ENCODE data around the gene ZNF580. TPM values are rescaled to one million over a fixed set of nuclear protein-coding genes. Genes with fewer than 3 reads are reported as not detected.
A peak's percentile ranks its signal among the peaks of the same experiment; 100 is the strongest.

The ZNF580 gene
- total and polyA plus RNA-seq, 7 donors: 10.4 to 45.5 (median 24.0) TPM

DNA sequence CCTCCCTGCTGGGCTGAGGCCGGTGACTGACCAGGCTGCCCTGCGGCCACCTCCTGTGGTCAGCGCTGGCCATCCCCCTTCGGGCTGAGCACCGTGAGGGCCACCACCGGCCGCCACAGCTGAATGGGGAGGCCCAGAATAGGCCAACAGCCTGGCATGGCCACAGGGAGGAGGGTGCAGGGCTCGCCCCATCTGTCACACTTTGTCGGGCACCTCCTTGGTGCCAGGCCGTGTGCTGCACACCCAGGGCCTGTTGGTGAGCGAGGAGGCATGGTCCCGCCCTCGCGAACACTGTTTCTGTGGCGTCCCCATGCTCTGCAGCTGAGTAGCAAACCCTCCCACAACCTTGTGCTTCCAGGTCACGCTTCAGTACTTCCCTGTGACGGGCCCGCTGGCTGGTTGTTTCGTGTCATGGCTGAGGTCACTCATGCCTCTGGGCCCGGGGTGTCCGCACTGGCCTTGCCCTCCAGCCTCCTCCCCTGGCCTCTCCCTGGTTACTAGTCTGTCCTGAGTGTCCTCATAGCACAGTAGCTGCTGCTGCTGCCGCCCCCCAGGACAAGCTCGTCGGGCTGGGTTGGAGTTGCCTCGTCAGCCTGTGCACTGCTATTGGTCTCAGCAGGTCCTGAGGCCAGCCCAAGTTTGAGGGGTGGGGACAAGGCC lies 49.4 kb downstream of the ZNF580 start:
- Histone ChIP-seq H3K27me3 (no peaks in the 10 kb centered on the region), H3K4me3 (no peak overlapping the region), H3K9me3 (no peaks in the 10 kb centered on the region), H3K27ac (no peak overlapping the region), H3K4me1 (peaks cover 0 to 7% (median 0%) of the 10 kb centered on the region in 4 donors), H3K36me3 (peaks cover 42 to 98% (median 64%) of the 10 kb centered on the region in 4 donors)
- 93 to 96% methylated on average over 25 of the region's 25 CpGs for WGBS, 2 donors
- DNase-seq: peak; percentile 58
- intact Hi-C loops (cut with DNase I): no loop called here
- no peak for TF ChIP-seq EP300 (IDR thresholded peaks at IDR 0.05)
- TF ChIP-seq, protein P1, sequence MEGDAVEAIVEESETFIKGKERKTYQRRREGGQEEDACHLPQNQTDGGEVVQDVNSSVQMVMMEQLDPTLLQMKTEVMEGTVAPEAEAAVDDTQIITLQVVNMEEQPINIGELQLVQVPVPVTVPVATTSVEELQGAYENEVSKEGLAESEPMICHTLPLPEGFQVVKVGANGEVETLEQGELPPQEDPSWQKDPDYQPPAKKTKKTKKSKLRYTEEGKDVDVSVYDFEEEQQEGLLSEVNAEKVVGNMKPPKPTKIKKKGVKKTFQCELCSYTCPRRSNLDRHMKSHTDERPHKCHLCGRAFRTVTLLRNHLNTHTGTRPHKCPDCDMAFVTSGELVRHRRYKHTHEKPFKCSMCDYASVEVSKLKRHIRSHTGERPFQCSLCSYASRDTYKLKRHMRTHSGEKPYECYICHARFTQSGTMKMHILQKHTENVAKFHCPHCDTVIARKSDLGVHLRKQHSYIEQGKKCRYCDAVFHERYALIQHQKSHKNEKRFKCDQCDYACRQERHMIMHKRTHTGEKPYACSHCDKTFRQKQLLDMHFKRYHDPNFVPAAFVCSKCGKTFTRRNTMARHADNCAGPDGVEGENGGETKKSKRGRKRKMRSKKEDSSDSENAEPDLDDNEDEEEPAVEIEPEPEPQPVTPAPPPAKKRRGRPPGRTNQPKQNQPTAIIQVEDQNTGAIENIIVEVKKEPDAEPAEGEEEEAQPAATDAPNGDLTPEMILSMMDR (IDR thresholded peaks at IDR 0.05): no peak
- TF ChIP-seq POLR2A (IDR thresholded peaks at IDR 0.05): no peak
- TF ChIP-seq POLR2AphosphoS5 (IDR thresholded peaks at IDR 0.05): no peak

DNA sequence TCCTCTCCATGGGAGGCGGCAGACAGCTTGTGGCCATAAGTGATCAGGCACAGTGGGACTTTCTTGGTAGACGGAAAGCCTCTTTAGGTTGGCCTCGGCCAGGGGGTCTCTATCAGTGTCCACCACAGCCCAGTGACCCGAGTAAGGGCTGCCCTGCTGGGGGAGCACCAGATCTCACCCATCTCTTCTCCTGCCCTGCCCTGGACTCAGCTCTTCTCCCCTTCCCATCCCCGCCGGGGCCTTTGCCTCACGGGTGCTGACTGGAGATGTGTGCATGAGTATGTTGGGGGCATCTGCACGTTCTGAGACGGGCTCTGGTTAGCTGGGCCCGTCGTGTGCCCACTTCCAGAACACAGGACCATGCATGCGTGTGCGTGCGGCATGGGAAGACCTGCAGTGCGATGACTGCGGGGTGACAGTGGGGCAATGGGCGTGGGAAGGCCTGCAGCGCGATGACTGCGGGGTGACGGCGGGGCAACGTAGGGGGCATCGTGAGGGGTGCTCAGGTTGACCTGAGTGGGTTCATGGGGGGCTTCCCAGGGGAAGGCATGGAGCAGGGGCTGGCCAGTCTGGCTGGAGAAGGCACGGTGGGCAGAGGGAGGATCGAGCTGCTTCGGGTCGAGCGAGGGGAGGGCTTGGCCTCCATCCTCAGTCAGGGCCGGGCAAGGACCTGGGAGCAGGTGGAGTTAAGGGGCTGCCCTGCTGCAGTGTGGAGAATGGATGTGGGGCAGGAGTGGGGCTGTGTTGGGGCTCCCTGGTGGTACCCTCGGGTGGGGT lies 50.2 kb downstream of the ZNF580 start:
- H3K4me1 ChIP-seq: peaks cover 0 to under 1% (median 0%) of the 10 kb centered on the region in 4 donors
- H3K4me3 ChIP-seq: no peak overlapping the region
- no peaks in the 10 kb centered on the region for H3K27me3 ChIP-seq
- no peak for TF ChIP-seq EP300 (IDR thresholded peaks at IDR 0.05)
- TF ChIP-seq, protein P1 (IDR thresholded peaks at IDR 0.05): no peak
- TF ChIP-seq POLR2AphosphoS5 (IDR thresholded peaks at IDR 0.05): no peak
- no peak for TF ChIP-seq POLR2A (IDR thresholded peaks at IDR 0.05)
- H3K27ac ChIP-seq: no peak overlapping the region
- WGBS, 2 donors: 93 to 94% methylated on average over 31 of the region's 31 CpGs
- peaks cover 36 to 98% (median 61%) of the 10 kb centered on the region in 4 donors for H3K36me3 ChIP-seq
- no peaks in the 10 kb centered on the region for H3K9me3 ChIP-seq
- intact Hi-C loops (cut with DNase I): no loop called here
- DNase-seq: peak; percentile 56

DNA sequence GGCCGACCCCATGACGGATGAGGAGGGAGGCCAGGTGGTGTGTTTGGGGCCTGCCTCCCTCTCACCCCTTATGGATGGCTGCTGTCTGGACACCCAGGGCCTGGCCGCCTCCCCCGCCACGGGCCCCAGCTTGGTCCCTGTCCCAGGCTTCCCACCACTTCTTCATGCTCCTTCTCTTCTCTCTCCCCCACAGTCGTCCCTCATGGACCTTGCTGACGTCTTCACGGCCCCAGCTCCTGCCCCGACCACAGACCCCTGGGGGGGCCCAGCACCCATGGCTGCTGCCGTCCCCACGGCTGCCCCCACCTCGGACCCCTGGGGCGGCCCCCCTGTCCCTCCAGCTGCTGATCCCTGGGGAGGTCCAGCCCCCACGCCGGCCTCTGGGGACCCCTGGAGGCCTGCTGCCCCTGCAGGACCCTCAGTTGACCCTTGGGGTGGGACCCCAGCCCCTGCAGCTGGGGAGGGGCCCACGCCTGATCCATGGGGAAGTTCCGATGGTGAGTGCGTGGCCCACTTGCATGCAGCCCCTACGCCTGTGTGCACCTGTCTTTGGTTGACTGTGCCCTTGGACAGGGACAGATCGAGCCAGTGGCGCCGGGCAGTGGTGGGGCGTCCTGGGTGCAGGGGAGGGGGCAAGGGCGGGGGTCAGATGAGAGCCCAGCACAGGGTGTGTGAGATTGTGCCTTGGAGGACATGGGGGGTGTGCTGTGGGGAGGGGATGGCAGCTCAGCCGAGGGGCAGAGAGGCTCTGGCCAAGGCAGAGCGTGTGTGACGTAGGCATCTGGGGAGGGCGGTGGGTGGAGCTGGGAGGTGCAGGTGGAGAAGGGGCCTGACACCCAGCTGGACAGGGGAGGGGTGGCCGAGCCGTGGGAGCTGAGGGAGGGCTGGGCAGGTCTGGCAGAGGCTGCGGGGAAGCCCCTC lies 51.0 kb downstream of the ZNF580 start:
- intact Hi-C loops (cut with DNase I): no loop called here
- no peaks in the 10 kb centered on the region for H3K9me3 ChIP-seq
- DNase-seq: peak; percentile 56
- H3K27ac ChIP-seq: no peak overlapping the region
- TF ChIP-seq POLR2AphosphoS5 (IDR thresholded peaks at IDR 0.05) (no peak), POLR2A (IDR thresholded peaks at IDR 0.05) (no peak), EP300 (IDR thresholded peaks at IDR 0.05) (no peak)
- TF ChIP-seq, protein P1 (IDR thresholded peaks at IDR 0.05): no peak
- H3K4me1 ChIP-seq: no peaks in the 10 kb centered on the region
- 92 to 94% methylated on average over 31 of the region's 31 CpGs for WGBS, 2 donors
- peaks cover 36 to 98% (median 60%) of the 10 kb centered on the region in 4 donors for H3K36me3 ChIP-seq
- H3K27me3 ChIP-seq: no peaks in the 10 kb centered on the region
- no peak overlapping the region for H3K4me3 ChIP-seq

DNA sequence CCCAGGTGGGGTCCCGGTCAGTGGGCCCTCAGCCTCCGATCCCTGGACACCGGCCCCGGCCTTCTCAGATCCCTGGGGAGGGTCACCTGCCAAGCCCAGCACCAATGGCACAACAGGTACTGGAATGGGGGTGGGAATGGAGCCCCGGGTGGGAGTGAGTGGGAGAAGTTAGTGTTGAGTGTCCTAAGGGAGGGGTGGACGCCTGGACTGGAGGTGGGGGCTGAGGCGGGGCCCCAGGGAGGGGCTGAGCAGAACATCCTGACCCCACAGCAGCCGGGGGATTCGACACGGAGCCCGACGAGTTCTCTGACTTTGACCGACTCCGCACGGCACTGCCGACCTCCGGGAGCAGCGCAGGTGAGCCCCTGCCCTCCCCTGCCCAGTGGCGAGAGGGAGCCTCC lies 51.9 kb downstream of the ZNF580 start:
- peaks cover 36 to 99% (median 58%) of the 10 kb centered on the region in 4 donors for H3K36me3 ChIP-seq
- no peaks in the 10 kb centered on the region for H3K4me1 ChIP-seq
- WGBS, 2 donors: 94 to 95% methylated on average over 19 of the region's 19 CpGs
- DNase-seq: peak; percentile 56
- H3K4me3 ChIP-seq: no peak overlapping the region
- H3K9me3 ChIP-seq: no peaks in the 10 kb centered on the region
- no peak overlapping the region for H3K27ac ChIP-seq
- TF ChIP-seq POLR2A (IDR thresholded peaks at IDR 0.05) (no peak), EP300 (IDR thresholded peaks at IDR 0.05) (no peak), POLR2AphosphoS5 (IDR thresholded peaks at IDR 0.05) (no peak)
- intact Hi-C loops (cut with DNase I): no loop called here
- no peaks in the 10 kb centered on the region for H3K27me3 ChIP-seq

Other genes starting within 250 kb of the ZNF580 start
- 10 to 100 TPM; 11.8 to 23.9 (median 14.8) TPM for gene UBE2S, start 233.2 kb upstream of the ZNF580 start, total RNA-seq
- gene UBE2S, start 233.2 kb upstream of the ZNF580 start, polyA plus RNA-seq: 10 to 100 TPM in 2 of 3 donors, 1 to 10 TPM in 1; 6.6 to 32.6 (median 16.2) TPM
- gene SHISA7, start 197.7 kb upstream of the ZNF580 start, total RNA-seq: under 1 TPM in 3 of 4 donors, not detected in 1; 0.28 to 0.41 (median 0.36) TPM
- under 1 TPM in 1 of 3 donors, not detected in 2; 0.04 TPM for gene SHISA7, start 197.7 kb upstream of the ZNF580 start, polyA plus RNA-seq
- 100 to 1,000 TPM in 2 of 4 donors, 10 to 100 TPM in 2; 90.3 to 114 (median 101) TPM for gene ISOC2, start 179.4 kb upstream of the ZNF580 start, total RNA-seq
- 100 to 1,000 TPM; 147 to 173 (median 162) TPM for gene ISOC2, start 179.4 kb upstream of the ZNF580 start, polyA plus RNA-seq
- gene C19orf85, start 176.3 kb upstream of the ZNF580 start, total RNA-seq: not detected
- gene C19orf85, start 176.3 kb upstream of the ZNF580 start, polyA plus RNA-seq: under 1 TPM in 1 of 3 donors, not detected in 2; 0.07 TPM
- gene ZNF628, start 164.4 kb upstream of the ZNF580 start, total RNA-seq: 10 to 100 TPM in 1 of 4 donors, 1 to 10 TPM in 3; 1.4 to 15.0 (median 3.7) TPM
- 10 to 100 TPM in 1 of 3 donors, 1 to 10 TPM in 2; 1.8 to 10.1 (median 2.5) TPM for gene ZNF628, start 164.4 kb upstream of the ZNF580 start, polyA plus RNA-seq
- 10 to 100 TPM in 1 of 4 donors, 1 to 10 TPM in 3; 6.4 to 10.5 (median 8.4) TPM for gene NAT14, start 155.8 kb upstream of the ZNF580 start, total RNA-seq
- 10 to 100 TPM in 1 of 3 donors, 1 to 10 TPM in 2; 1.4 to 13.7 (median 2.4) TPM for gene NAT14, start 155.8 kb upstream of the ZNF580 start, polyA plus RNA-seq
- gene SSC5D, start 152.6 kb upstream of the ZNF580 start, total RNA-seq: 10 to 100 TPM in 3 of 4 donors, 1 to 10 TPM in 1; 9.9 to 66.7 (median 19.2) TPM
- 1 to 10 TPM in 2 of 3 donors, not detected in 1; 1.2 to 3.8 TPM for gene SSC5D, start 152.6 kb upstream of the ZNF580 start, polyA plus RNA-seq
- gene SBK2, start 103.9 kb upstream of the ZNF580 start, total RNA-seq: not detected
- not detected for gene SBK2, start 103.9 kb upstream of the ZNF580 start, polyA plus RNA-seq
- gene SBK3, start 95.5 kb upstream of the ZNF580 start, total RNA-seq: under 1 TPM in 1 of 4 donors, not detected in 3; 0.36 TPM
- gene SBK3, start 95.5 kb upstream of the ZNF580 start, polyA plus RNA-seq: under 1 TPM in 1 of 3 donors, not detected in 2; 0.23 TPM
- 1 to 10 TPM; 1.4 to 3.0 (median 2.2) TPM for gene ZNF579, start 60.2 kb upstream of the ZNF580 start, total RNA-seq
- gene ZNF579, start 60.2 kb upstream of the ZNF580 start, polyA plus RNA-seq: 1 to 10 TPM in 2 of 3 donors, under 1 TPM in 1; 0.69 to 4.0 (median 1.8) TPM
- gene FIZ1, start 41.5 kb upstream of the ZNF580 start, total RNA-seq: 1 to 10 TPM; 3.5 to 9.6 (median 9.1) TPM
- gene FIZ1, start 41.5 kb upstream of the ZNF580 start, polyA plus RNA-seq: 1 to 10 TPM; 5.3 to 9.0 (median 7.2) TPM
- gene ZNF524, start 40.7 kb upstream of the ZNF580 start, total RNA-seq: 10 to 100 TPM; 24.5 to 37.1 (median 31.3) TPM
- 10 to 100 TPM; 44.1 to 49.2 (median 45.5) TPM for gene ZNF524, start 40.7 kb upstream of the ZNF580 start, polyA plus RNA-seq
- gene ZNF865, start 35.4 kb upstream of the ZNF580 start, total RNA-seq: 1 to 10 TPM; 2.3 to 8.6 (median 3.4) TPM
- gene ZNF865, start 35.4 kb upstream of the ZNF580 start, polyA plus RNA-seq: 1 to 10 TPM; 2.4 to 9.3 (median 3.0) TPM
- gene ZNF784, start 16.4 kb upstream of the ZNF580 start, total RNA-seq: 1 to 10 TPM; 2.8 to 9.1 (median 3.7) TPM
- gene ZNF784, start 16.4 kb upstream of the ZNF580 start, polyA plus RNA-seq: 1 to 10 TPM; 7.2 to 8.2 (median 7.2) TPM
- gene ZNF581, start 2.6 kb downstream of the ZNF580 start, total RNA-seq: 10 to 100 TPM; 18.2 to 43.2 (median 24.5) TPM
- 10 to 100 TPM; 17.1 to 24.4 (median 23.4) TPM for gene ZNF581, start 2.6 kb downstream of the ZNF580 start, polyA plus RNA-seq
- gene CCDC106, start 7.2 kb downstream of the ZNF580 start, total RNA-seq: 10 to 100 TPM; 16.6 to 22.9 (median 20.2) TPM
- gene CCDC106, start 7.2 kb downstream of the ZNF580 start, polyA plus RNA-seq: 10 to 100 TPM in 2 of 3 donors, 1 to 10 TPM in 1; 5.5 to 10.8 (median 10.0) TPM
- gene U2AF2, start 14.0 kb downstream of the ZNF580 start, total RNA-seq: 10 to 100 TPM; 52.1 to 79.7 (median 65.4) TPM
- 100 to 1,000 TPM in 1 of 3 donors, 10 to 100 TPM in 2; 81.7 to 162 (median 86.9) TPM for gene U2AF2, start 14.0 kb downstream of the ZNF580 start, polyA plus RNA-seq
- gene EPN1, start 34.2 kb downstream of the ZNF580 start, total RNA-seq: 10 to 100 TPM; 22.8 to 54.3 (median 34.6) TPM
- gene EPN1, start 34.2 kb downstream of the ZNF580 start, polyA plus RNA-seq: 100 to 1,000 TPM; 137 to 162 (median 146) TPM
- not detected for gene NLRP9, start 97.4 kb downstream of the ZNF580 start, total RNA-seq
- not detected for gene NLRP9, start 97.4 kb downstream of the ZNF580 start, polyA plus RNA-seq
- not detected for gene RFPL4A, start 118.1 kb downstream of the ZNF580 start, total RNA-seq
- under 1 TPM in 1 of 3 donors, not detected in 2; 0.19 TPM for gene RFPL4A, start 118.1 kb downstream of the ZNF580 start, polyA plus RNA-seq
- not detected for gene RFPL4AL1, start 128.1 kb downstream of the ZNF580 start, total RNA-seq
- under 1 TPM in 1 of 3 donors, not detected in 2; 0.12 TPM for gene RFPL4AL1, start 128.1 kb downstream of the ZNF580 start, polyA plus RNA-seq
- gene NLRP11, start 191.0 kb downstream of the ZNF580 start, total RNA-seq: not detected
- under 1 TPM in 1 of 3 donors, not detected in 2; 0.04 TPM for gene NLRP11, start 191.0 kb downstream of the ZNF580 start, polyA plus RNA-seq
- not detected for gene NLRP4, start 195.5 kb downstream of the ZNF580 start, total RNA-seq
- gene NLRP4, start 195.5 kb downstream of the ZNF580 start, polyA plus RNA-seq: under 1 TPM in 1 of 3 donors, not detected in 2; 0.17 TPM

All from sigmoid colon (tissue), 7 donors.